Measurements from ENCODE around the gene NMS. TPM values are rescaled to one million over a fixed set of nuclear protein-coding genes. Genes with fewer than 3 reads are reported as not detected.
"Not testable (repeated sequence)": the region's sequence is repeated elsewhere in the genome, so short reads cannot be mapped to it uniquely, and the experiment has no call there.

NMS gene
- total and polyA plus RNA-seq, 2 of the 8 experiments (the other 6 are each of a cell fraction or from before 2014, with no cell fraction given) = not detected

DNA sequence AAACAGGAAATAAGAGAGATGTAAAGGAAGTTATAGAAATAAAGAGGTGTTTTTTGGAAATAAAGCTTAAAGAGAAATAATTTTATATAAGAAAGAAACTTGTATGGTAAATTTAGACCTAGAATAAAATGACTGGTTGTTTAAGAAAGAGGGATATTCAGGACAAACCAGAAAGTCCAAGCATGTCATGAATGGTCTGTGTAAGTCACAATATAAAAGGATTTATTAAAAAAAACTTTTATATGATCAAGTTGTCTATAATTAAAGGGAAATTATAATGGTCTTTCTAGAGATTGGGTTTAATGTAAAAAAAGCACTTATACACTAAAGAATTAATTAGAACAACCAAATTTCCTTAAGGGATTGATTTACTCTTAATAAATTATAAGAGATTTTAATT is 13.9 kb upstream of the NMS start:
- H3K4me2 ChIP-seq (ENCODE audit: insufficient read depth in 1 of 2, low read depth in 2 of 2, low read length in 2 of 2); H3K27ac ChIP-seq (ENCODE audit: low read depth, low read length); H4K8ac ChIP-seq (ENCODE audit: extremely low read depth, insufficient read depth, low read length); H2BK12ac ChIP-seq (ENCODE audit: low read depth, low read length); H4K20me1 ChIP-seq (replicated peaks in 1 of 2; ENCODE audit: control insufficient read depth in 1 of 2, insufficient read depth in 2 of 2, low read length in 2 of 2); H3K23me2 ChIP-seq (ENCODE audit: low read depth, low read length); DNase-seq (ENCODE audit: low read depth in 1 of 2, low spot score in 2 of 2); H3K4me1 ChIP-seq (replicated peaks in 1 of 4; ENCODE audit: control insufficient read depth in 3 of 4, insufficient read depth in 4 of 4, low read length in 3 of 4); FAIRE-seq; H2BK15ac ChIP-seq (ENCODE audit: low read length); H3K14ac ChIP-seq (ENCODE audit: insufficient read length); H3K27me3 ChIP-seq (replicated peaks in 1 of 4; ENCODE audit: control insufficient read depth in 3 of 4, extremely low read depth in 1 of 4, insufficient read depth in 3 of 4, low read length in 3 of 4); H4K91ac ChIP-seq (replicated peaks; ENCODE audit: insufficient read length, low read length); H3K79me2 ChIP-seq (ENCODE audit: control insufficient read depth in 1 of 2, insufficient read depth in 2 of 2, low read length in 2 of 2); H3K23ac ChIP-seq (ENCODE audit: insufficient read length); H2BK20ac ChIP-seq (ENCODE audit: low read length); POLR2A ChIA-PET (ENCODE audit: partially characterized antibody); H3K56ac ChIP-seq (replicated peaks; ENCODE audit: insufficient read length, low read depth, low read length); H3K4ac ChIP-seq (replicated peaks; ENCODE audit: insufficient read length, low read depth, low read length); H2BK5ac ChIP-seq (ENCODE audit: low read depth, low read length); H2AFZ ChIP-seq (ENCODE audit: low read length); H2BK120ac ChIP-seq (replicated peaks; ENCODE audit: low read depth, low read length); H3K79me1 ChIP-seq (ENCODE audit: low read depth, low read length); H3K9ac ChIP-seq (replicated peaks in 1 of 4; ENCODE audit: extremely low read depth in 1 of 4, low read depth in 3 of 4, low read length in 3 of 4); H3K4me3 ChIP-seq (ENCODE audit: extremely low read depth in 1 of 4, insufficient read depth in 2 of 4, low read depth in 3 of 4, low read length in 4 of 4); H3K36me3 ChIP-seq (ENCODE audit: control insufficient read depth in 2 of 4, insufficient read depth in 4 of 4, low read length in 3 of 4); H3K18ac ChIP-seq (ENCODE audit: extremely low read depth, low read length); H4K5ac ChIP-seq (ENCODE audit: insufficient read length, low read depth, low read length); CTCF ChIA-PET (ENCODE audit: partially characterized antibody); H2AK5ac ChIP-seq (ENCODE audit: low read depth, low read length): not testable (repeated sequence)
- peaks cover 32 to 33% of the 10 kb centered on the region in 2 experiments for H3K9me3 ChIP-seq (ENCODE audit: insufficient read depth in 2 of 2, low read depth in 1 of 2, low read length in 1 of 2)

Measured in H1 (cell line).